PFSK-1 (cell line): ENCODE measurements around the gene BCL6B.

Source experiments
- POLR2AphosphoS5 ChIP-seq: IDR thresholded peaks from 2 replicates; pipeline ENCODE4 v1.6.1; 2012; ENCODE audit warnings: low read depth, mild to moderate bottlenecking, control low read depth, low read length, moderate library complexity
- TAF1 ChIP-seq: IDR thresholded peaks from 2 replicates; pipeline ENCODE4 v1.6.1; 2012; ENCODE audit warnings: low read length, control low read depth, borderline replicate concordance; ENCODE audit not compliant: insufficient read depth
- TF ChIP-seq, protein P1 (sequence below), 2 experiments: IDR thresholded peaks; 2 replicates each; pipeline versions ENCODE4 v1.6.1 to v1.8.0; 2011 to 2012; ENCODE audit warnings: low read depth in 2 of 2, low read length in 2 of 2, control low read depth in 1 of 2, inconsistent platforms in 1 of 2, mild to moderate bottlenecking in 1 of 2, moderate library complexity in 1 of 2; ENCODE audit not compliant: insufficient read depth in 1 of 2

DNA sequence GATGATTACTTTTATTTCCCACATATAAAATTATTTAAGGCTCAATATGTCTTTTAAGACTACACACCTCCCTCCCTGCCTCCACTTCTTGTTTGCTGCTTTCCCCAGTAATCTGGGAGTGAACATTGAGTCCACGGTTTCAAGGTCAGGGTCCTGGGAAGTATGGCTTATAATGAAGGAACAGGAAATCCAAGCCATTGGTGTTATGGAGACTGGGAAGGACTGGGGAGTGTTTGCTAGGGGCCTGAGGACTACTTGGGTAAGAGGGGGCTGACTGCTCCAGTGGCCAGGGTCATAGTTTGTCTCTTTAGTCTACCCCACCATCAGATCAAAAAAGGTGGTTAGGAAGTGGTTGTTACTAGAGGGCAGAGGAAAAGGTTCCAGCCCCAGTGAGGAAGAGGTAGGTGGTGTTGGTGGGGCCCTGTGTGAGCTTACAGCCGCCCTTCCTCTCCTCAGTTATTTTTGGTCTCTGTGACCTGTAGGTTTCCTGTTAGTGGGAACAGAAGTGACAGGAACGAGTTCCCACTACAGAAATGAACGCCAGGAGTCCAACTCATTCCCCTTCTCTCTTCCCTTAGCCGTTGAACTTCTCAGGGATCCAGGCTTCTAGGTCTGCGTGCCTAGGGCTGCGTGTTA is 12.2 kb downstream of the BCL6B start:
- TF ChIP-seq POLR2AphosphoS5, result no peak
- TF ChIP-seq, protein P1, sequence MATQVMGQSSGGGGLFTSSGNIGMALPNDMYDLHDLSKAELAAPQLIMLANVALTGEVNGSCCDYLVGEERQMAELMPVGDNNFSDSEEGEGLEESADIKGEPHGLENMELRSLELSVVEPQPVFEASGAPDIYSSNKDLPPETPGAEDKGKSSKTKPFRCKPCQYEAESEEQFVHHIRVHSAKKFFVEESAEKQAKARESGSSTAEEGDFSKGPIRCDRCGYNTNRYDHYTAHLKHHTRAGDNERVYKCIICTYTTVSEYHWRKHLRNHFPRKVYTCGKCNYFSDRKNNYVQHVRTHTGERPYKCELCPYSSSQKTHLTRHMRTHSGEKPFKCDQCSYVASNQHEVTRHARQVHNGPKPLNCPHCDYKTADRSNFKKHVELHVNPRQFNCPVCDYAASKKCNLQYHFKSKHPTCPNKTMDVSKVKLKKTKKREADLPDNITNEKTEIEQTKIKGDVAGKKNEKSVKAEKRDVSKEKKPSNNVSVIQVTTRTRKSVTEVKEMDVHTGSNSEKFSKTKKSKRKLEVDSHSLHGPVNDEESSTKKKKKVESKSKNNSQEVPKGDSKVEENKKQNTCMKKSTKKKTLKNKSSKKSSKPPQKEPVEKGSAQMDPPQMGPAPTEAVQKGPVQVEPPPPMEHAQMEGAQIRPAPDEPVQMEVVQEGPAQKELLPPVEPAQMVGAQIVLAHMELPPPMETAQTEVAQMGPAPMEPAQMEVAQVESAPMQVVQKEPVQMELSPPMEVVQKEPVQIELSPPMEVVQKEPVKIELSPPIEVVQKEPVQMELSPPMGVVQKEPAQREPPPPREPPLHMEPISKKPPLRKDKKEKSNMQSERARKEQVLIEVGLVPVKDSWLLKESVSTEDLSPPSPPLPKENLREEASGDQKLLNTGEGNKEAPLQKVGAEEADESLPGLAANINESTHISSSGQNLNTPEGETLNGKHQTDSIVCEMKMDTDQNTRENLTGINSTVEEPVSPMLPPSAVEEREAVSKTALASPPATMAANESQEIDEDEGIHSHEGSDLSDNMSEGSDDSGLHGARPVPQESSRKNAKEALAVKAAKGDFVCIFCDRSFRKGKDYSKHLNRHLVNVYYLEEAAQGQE (IDR thresholded peaks at IDR 0.05; ENCODE audit: insufficient read depth in 1 of 2, low read depth in 2 of 2, low read length in 2 of 2), result no peak
- TF ChIP-seq TAF1, result no peak
